T-helper 22 cell (primary cell): ENCODE measurements around the gene EPHB1.
"Not testable (repeated sequence)": the region's sequence is repeated elsewhere in the genome, so short reads cannot be mapped to it uniquely, and the experiment has no call there.

Experiments
- DNase-seq: peaks from one replicate; pipeline ENCODE4 v3.0.0-alpha.2; 2020; ENCODE audit warnings: low read depth

Gene EPHB1

GRCh38 chr3:135084405-135084804 lies 289.3 kb downstream of the EPHB1 start:
- DNase-seq, result no peak

GRCh38 chr3:135084976-135085375 lies 289.9 kb downstream of the EPHB1 start:
- DNase-seq, result no peak

GRCh38 chr3:135085652-135086436 lies 290.8 kb downstream of the EPHB1 start:
- DNase-seq, result no peak

GRCh38 chr3:135087782-135088181 lies 292.7 kb downstream of the EPHB1 start:
- no peak for DNase-seq

- no peak for DNase-seq
Measured at GRCh38 chr3:135089451-135089850, 294.4 kb downstream of the EPHB1 start.

- DNase-seq, result no peak
Measured at GRCh38 chr3:135090020-135090717, 295.1 kb downstream of the EPHB1 start.

- DNase-seq, result no peak
Measured at GRCh38 chr3:135091946-135092345, 296.9 kb downstream of the EPHB1 start.

- no peak for DNase-seq
Measured at GRCh38 chr3:135093121-135093520, 298.1 kb downstream of the EPHB1 start.

GRCh38 chr3:135097276-135097946 lies 302.4 kb downstream of the EPHB1 start:
- no peak for DNase-seq

GRCh38 chr3:135099734-135100355 lies 304.8 kb downstream of the EPHB1 start:
- no peak for DNase-seq

GRCh38 chr3:135100366-135100765 lies 305.3 kb downstream of the EPHB1 start:
- DNase-seq, result no peak

- DNase-seq, result no peak
Measured at GRCh38 chr3:135103917-135104316, 308.9 kb downstream of the EPHB1 start.

GRCh38 chr3:135106445-135106844 lies 311.4 kb downstream of the EPHB1 start:
- DNase-seq, result no peak

- DNase-seq, result no peak
Measured at GRCh38 chr3:135107043-135107442, 312.0 kb downstream of the EPHB1 start.

- DNase-seq, result no peak
Measured at GRCh38 chr3:135109681-135110080, 314.6 kb downstream of the EPHB1 start.

GRCh38 chr3:135114551-135114950 lies 319.5 kb downstream of the EPHB1 start:
- not testable (repeated sequence) for DNase-seq

GRCh38 chr3:135117977-135118376 lies 322.9 kb downstream of the EPHB1 start:
- no peak for DNase-seq

GRCh38 chr3:135118792-135119191 lies 323.7 kb downstream of the EPHB1 start:
- no peak for DNase-seq

- DNase-seq, result no peak
Measured at GRCh38 chr3:135125171-135125801, 330.2 kb downstream of the EPHB1 start.

- no peak for DNase-seq
Measured at GRCh38 chr3:135127946-135128470, 332.9 kb downstream of the EPHB1 start.

- DNase-seq, result no peak
Measured at GRCh38 chr3:135128818-135129217, 333.8 kb downstream of the EPHB1 start.

- DNase-seq, result no peak
Measured at GRCh38 chr3:135131290-135131689, 336.2 kb downstream of the EPHB1 start.
